ENCODE measurements around the gene FN3K. TPM values are rescaled to one million over a fixed set of nuclear protein-coding genes. Genes with fewer than 3 reads are reported as not detected.
"Not testable (repeated sequence)": the region's sequence is repeated elsewhere in the genome, so short reads cannot be mapped to it uniquely, and the experiment has no call there.

FN3K gene
- total and polyA plus RNA-seq, 2 donors, result 0.24 to 1.5 TPM

GRCh38 chr17:82777778-82778375 is 42.5 kb downstream of the FN3K start:
- not testable (repeated sequence) for H3K27ac ChIP-seq (ENCODE audit: low read depth in 1 of 2, low read length in 1 of 2); H3K4me3 ChIP-seq (ENCODE audit: low read length in 2 of 2); DNase-seq (ENCODE audit: low read depth in 6 of 9, low spot score in 9 of 9); H3K9me3 ChIP-seq (ENCODE audit: control insufficient read depth in 2 of 2, insufficient read depth in 1 of 2, low read length in 1 of 2); H3K27me3 ChIP-seq (ENCODE audit: control insufficient read depth in 2 of 2, insufficient read depth in 1 of 2, low read length in 1 of 2)
- 90% methylated on average over 21 of the region's 21 CpGs for whole genome bisulfite sequencing
- Histone ChIP-seq H3K4me1 (ENCODE audit: control insufficient read depth in 2 of 2, insufficient read depth in 2 of 2, low read length in 2 of 2) (peaks cover 4 to 25% of the 10 kb centered on the region in 2 donors), H3K36me3 (ENCODE audit: control insufficient read depth in 2 of 2, insufficient read depth in 2 of 2, low read length in 1 of 2) (peaks cover 20 to 23% of the 10 kb centered on the region in 2 donors)

GRCh38 chr17:82779541-82779940 is 44.1 kb downstream of the FN3K start:
- Histone ChIP-seq H3K9me3 (ENCODE audit: control insufficient read depth in 2 of 2, insufficient read depth in 1 of 2, low read length in 1 of 2) (no peaks in the 10 kb centered on the region), H3K36me3 (ENCODE audit: control insufficient read depth in 2 of 2, insufficient read depth in 2 of 2, low read length in 1 of 2) (peaks cover 28 to 32% of the 10 kb centered on the region in 2 donors), H3K27me3 (ENCODE audit: control insufficient read depth in 2 of 2, insufficient read depth in 1 of 2, low read length in 1 of 2) (no peaks in the 10 kb centered on the region), H3K4me1 (ENCODE audit: control insufficient read depth in 2 of 2, insufficient read depth in 2 of 2, low read length in 2 of 2) (peaks cover 4 to 24% of the 10 kb centered on the region in 2 donors), H3K27ac (ENCODE audit: low read depth in 1 of 2, low read length in 1 of 2) (no peak overlapping the region), H3K4me3 (ENCODE audit: low read length in 2 of 2) (no peak overlapping the region)
- DNase-seq (ENCODE audit: low read depth in 6 of 9, low spot score in 9 of 9), result no peak
- 98% methylated on average over 23 of the region's 23 CpGs for WGBS

- H3K4me1 ChIP-seq (ENCODE audit: control insufficient read depth in 2 of 2, insufficient read depth in 2 of 2, low read length in 2 of 2), result peaks cover 0 to 18% of the 10 kb centered on the region in 2 donors
- H3K36me3 ChIP-seq (ENCODE audit: control insufficient read depth in 2 of 2, insufficient read depth in 2 of 2, low read length in 1 of 2), result peaks cover 28 to 32% of the 10 kb centered on the region in 2 donors
- H3K9me3 ChIP-seq (ENCODE audit: control insufficient read depth in 2 of 2, insufficient read depth in 1 of 2, low read length in 1 of 2), result no peaks in the 10 kb centered on the region
- no peaks in the 10 kb centered on the region for H3K27me3 ChIP-seq (ENCODE audit: control insufficient read depth in 2 of 2, insufficient read depth in 1 of 2, low read length in 1 of 2)
- H3K27ac ChIP-seq (ENCODE audit: low read depth in 1 of 2, low read length in 1 of 2), result no peak overlapping the region
- H3K4me3 ChIP-seq (ENCODE audit: low read length in 2 of 2), result no peak overlapping the region
- DNase-seq (ENCODE audit: low read depth in 6 of 9, low spot score in 9 of 9), result no peak
- 89% methylated on average over 12 of the region's 12 CpGs for WGBS
Observed at GRCh38 chr17:82780195-82780594, 44.8 kb downstream of the FN3K start.

DNA sequence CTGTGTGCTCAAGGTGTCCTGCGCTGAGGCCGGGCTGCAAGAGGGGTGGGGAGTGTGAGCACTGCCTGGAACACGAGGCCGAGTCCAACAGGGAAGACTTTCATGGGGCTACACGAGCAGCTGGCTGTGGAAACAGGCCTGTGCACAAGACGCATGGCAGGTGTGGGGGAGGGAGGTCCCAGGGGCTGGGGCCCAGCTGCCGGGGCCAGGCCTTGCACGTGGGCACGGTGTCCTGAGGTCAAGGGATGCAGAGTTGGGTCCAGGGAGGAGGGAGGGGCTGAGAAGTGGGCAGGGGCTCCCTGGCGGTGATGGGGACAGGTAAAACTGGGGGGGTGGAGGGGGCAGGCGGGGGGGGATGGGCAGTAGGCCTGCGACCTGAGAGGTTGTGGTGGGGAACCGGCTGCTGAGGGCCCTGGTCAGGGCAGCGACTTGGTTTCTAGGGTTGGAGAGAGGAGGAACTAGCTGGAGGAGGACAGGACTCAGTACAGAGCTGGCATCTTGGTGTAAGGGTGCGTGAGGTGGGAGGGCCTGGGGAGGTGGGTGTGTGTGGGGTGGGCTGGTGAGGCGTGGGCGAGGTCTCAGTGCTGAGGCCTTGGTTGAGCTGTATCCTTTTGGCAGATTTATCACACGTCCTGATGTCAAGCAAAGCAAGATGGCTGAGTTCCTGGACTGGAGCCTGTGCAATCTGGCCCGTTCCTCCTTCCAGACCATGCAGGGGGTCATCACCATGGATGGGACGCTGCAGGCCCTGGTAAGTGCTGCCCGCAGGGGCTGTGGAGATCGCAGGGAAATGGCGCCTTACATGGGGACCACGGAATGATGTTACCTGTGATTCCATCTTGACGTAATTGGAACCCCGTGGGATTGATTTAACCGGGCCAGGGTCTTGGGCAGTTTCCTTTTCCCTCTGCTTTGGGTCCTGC is 45.8 kb downstream of the FN3K start:
- Histone ChIP-seq H3K4me3 (ENCODE audit: low read length in 2 of 2) (no peak overlapping the region), H3K4me1 (ENCODE audit: control insufficient read depth in 2 of 2, insufficient read depth in 2 of 2, low read length in 2 of 2) (peaks cover 0 to 12% of the 10 kb centered on the region in 2 donors), H3K27ac (ENCODE audit: low read depth in 1 of 2, low read length in 1 of 2) (no peak overlapping the region), H3K9me3 (ENCODE audit: control insufficient read depth in 2 of 2, insufficient read depth in 1 of 2, low read length in 1 of 2) (no peaks in the 10 kb centered on the region), H3K27me3 (ENCODE audit: control insufficient read depth in 2 of 2, insufficient read depth in 1 of 2, low read length in 1 of 2) (no peaks in the 10 kb centered on the region), H3K36me3 (ENCODE audit: control insufficient read depth in 2 of 2, insufficient read depth in 2 of 2, low read length in 1 of 2) (peaks cover 28 to 34% of the 10 kb centered on the region in 2 donors)
- WGBS, result 90% methylated on average over 27 of the region's 27 CpGs
- no peak for DNase-seq (ENCODE audit: low read depth in 6 of 9, low spot score in 9 of 9)

GRCh38 chr17:82781894-82782274 is 46.5 kb downstream of the FN3K start:
- Histone ChIP-seq H3K27ac (ENCODE audit: low read depth in 1 of 2, low read length in 1 of 2) (no peak overlapping the region), H3K36me3 (ENCODE audit: control insufficient read depth in 2 of 2, insufficient read depth in 2 of 2, low read length in 1 of 2) (peaks cover 22 to 29% of the 10 kb centered on the region in 2 donors), H3K4me1 (ENCODE audit: control insufficient read depth in 2 of 2, insufficient read depth in 2 of 2, low read length in 2 of 2) (peaks cover under 1 to 18% of the 10 kb centered on the region in 2 donors), H3K9me3 (ENCODE audit: control insufficient read depth in 2 of 2, insufficient read depth in 1 of 2, low read length in 1 of 2) (no peaks in the 10 kb centered on the region), H3K4me3 (ENCODE audit: low read length in 2 of 2) (no peak overlapping the region), H3K27me3 (ENCODE audit: control insufficient read depth in 2 of 2, insufficient read depth in 1 of 2, low read length in 1 of 2) (no peaks in the 10 kb centered on the region)
- DNase-seq (ENCODE audit: low read depth in 6 of 9, low spot score in 9 of 9), result peak; percentile 67 to 91 (median 81)
- WGBS, result 27% methylated on average over 8 of the region's 8 CpGs

- Histone ChIP-seq H3K27ac (ENCODE audit: low read depth in 1 of 2, low read length in 1 of 2) (no peak overlapping the region), H3K36me3 (ENCODE audit: control insufficient read depth in 2 of 2, insufficient read depth in 2 of 2, low read length in 1 of 2) (peaks cover 22 to 29% of the 10 kb centered on the region in 2 donors), H3K27me3 (ENCODE audit: control insufficient read depth in 2 of 2, insufficient read depth in 1 of 2, low read length in 1 of 2) (no peaks in the 10 kb centered on the region), H3K9me3 (ENCODE audit: control insufficient read depth in 2 of 2, insufficient read depth in 1 of 2, low read length in 1 of 2) (no peaks in the 10 kb centered on the region), H3K4me1 (ENCODE audit: control insufficient read depth in 2 of 2, insufficient read depth in 2 of 2, low read length in 2 of 2) (peaks cover 6 to 26% of the 10 kb centered on the region in 2 donors), H3K4me3 (ENCODE audit: low read length in 2 of 2) (no peak overlapping the region)
- no peak for DNase-seq (ENCODE audit: low read depth in 6 of 9, low spot score in 9 of 9)
- 70% methylated on average over 42 of the region's 42 CpGs for WGBS
Observed at GRCh38 chr17:82782657-82783207, 47.3 kb downstream of the FN3K start.

DNA sequence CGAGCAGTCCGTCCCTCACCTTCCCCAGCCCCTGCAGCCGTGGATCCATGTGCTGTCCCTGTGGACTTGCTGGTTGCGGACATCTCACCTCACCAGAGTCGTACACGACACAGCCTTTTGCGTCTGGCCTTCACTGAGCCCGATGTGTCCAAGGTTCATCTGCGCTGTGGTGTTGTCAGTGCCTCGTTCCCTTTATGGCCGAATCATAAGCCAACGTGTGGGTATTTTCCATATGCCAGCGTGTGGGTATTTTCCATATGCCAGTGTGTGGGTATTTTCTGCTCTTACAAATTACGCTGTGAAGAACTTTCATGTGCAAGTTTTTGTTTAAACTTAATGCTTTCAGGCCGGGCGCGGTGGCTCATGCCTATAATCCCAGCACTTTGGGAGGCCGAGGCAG is 48.1 kb downstream of the FN3K start:
- no peak overlapping the region for H3K4me3 ChIP-seq (ENCODE audit: low read length in 2 of 2)
- peaks cover 22 to 30% of the 10 kb centered on the region in 2 donors for H3K36me3 ChIP-seq (ENCODE audit: control insufficient read depth in 2 of 2, insufficient read depth in 2 of 2, low read length in 1 of 2)
- 99% methylated on average over 18 of the region's 18 CpGs for WGBS
- no peak for DNase-seq (ENCODE audit: low read depth in 6 of 9, low spot score in 9 of 9)
- no peaks in the 10 kb centered on the region for H3K27me3 ChIP-seq (ENCODE audit: control insufficient read depth in 2 of 2, insufficient read depth in 1 of 2, low read length in 1 of 2)
- H3K27ac ChIP-seq (ENCODE audit: low read depth in 1 of 2, low read length in 1 of 2), result no peak overlapping the region
- no peaks in the 10 kb centered on the region for H3K9me3 ChIP-seq (ENCODE audit: control insufficient read depth in 2 of 2, insufficient read depth in 1 of 2, low read length in 1 of 2)
- H3K4me1 ChIP-seq (ENCODE audit: control insufficient read depth in 2 of 2, insufficient read depth in 2 of 2, low read length in 2 of 2), result peaks cover 6 to 29% of the 10 kb centered on the region in 2 donors

- not testable (repeated sequence) for H3K4me3 ChIP-seq (ENCODE audit: low read length in 2 of 2); H3K27me3 ChIP-seq (ENCODE audit: control insufficient read depth in 2 of 2, insufficient read depth in 1 of 2, low read length in 1 of 2); H3K27ac ChIP-seq (ENCODE audit: low read depth in 1 of 2, low read length in 1 of 2); DNase-seq (ENCODE audit: low read depth in 6 of 9, low spot score in 9 of 9); H3K9me3 ChIP-seq (ENCODE audit: control insufficient read depth in 2 of 2, insufficient read depth in 1 of 2, low read length in 1 of 2)
- Histone ChIP-seq H3K4me1 (ENCODE audit: control insufficient read depth in 2 of 2, insufficient read depth in 2 of 2, low read length in 2 of 2) (peaks cover 6 to 41% of the 10 kb centered on the region in 2 donors), H3K36me3 (ENCODE audit: control insufficient read depth in 2 of 2, insufficient read depth in 2 of 2, low read length in 1 of 2) (peaks cover 30 to 36% of the 10 kb centered on the region in 2 donors)
- WGBS, result 98% methylated on average over 16 of the region's 16 CpGs
Observed at GRCh38 chr17:82785581-82785980, 50.2 kb downstream of the FN3K start.

- Histone ChIP-seq H3K27me3 (ENCODE audit: control insufficient read depth in 2 of 2, insufficient read depth in 1 of 2, low read length in 1 of 2) (no peaks in the 10 kb centered on the region), H3K27ac (ENCODE audit: low read depth in 1 of 2, low read length in 1 of 2) (no peak overlapping the region), H3K4me1 (ENCODE audit: control insufficient read depth in 2 of 2, insufficient read depth in 2 of 2, low read length in 2 of 2) (peaks cover 6 to 41% of the 10 kb centered on the region in 2 donors), H3K4me3 (ENCODE audit: low read length in 2 of 2) (no peak overlapping the region), H3K36me3 (ENCODE audit: control insufficient read depth in 2 of 2, insufficient read depth in 2 of 2, low read length in 1 of 2) (peaks cover 34 to 35% of the 10 kb centered on the region in 2 donors), H3K9me3 (ENCODE audit: control insufficient read depth in 2 of 2, insufficient read depth in 1 of 2, low read length in 1 of 2) (no peaks in the 10 kb centered on the region)
- no peak for DNase-seq (ENCODE audit: low read depth in 6 of 9, low spot score in 9 of 9)
- 79% methylated on average over 10 of the region's 10 CpGs for whole genome bisulfite sequencing
Observed at GRCh38 chr17:82786427-82786826, 51.0 kb downstream of the FN3K start.
